ENCODE measurements around the gene SAMD4A.

- TF ChIP-seq POLR2A (IDR thresholded peaks at IDR 0.05) = no peak
- TF ChIP-seq CTCF (IDR thresholded peaks at IDR 0.05) = no peak
These were observed 199.6 kb downstream of the SAMD4A start for GRCh38 chr14:54766276-54767138.

Measured in esophagus squamous epithelium (tissue), 4 donors.